Measurements from ENCODE around the gene IFTAP.

GRCh38 chr11:36627006-36627405, 32.7 kb downstream of the IFTAP start:
- no peak for TF ChIP-seq CTCF (IDR thresholded peaks at IDR 0.05)
- TF ChIP-seq POLR2A (IDR thresholded peaks at IDR 0.05): no peak

Measured in Peyer's patch (tissue), 4 donors.